ENCODE results near the gene NOTUM. TPM values are rescaled to one million over a fixed set of nuclear protein-coding genes. Genes with fewer than 3 reads are reported as not detected.

NOTUM gene
- total and polyA plus RNA-seq, 2 of the 4 experiments (the other 2 are of a cell fraction), result 0.05 TPM; not detected in 1

DNA sequence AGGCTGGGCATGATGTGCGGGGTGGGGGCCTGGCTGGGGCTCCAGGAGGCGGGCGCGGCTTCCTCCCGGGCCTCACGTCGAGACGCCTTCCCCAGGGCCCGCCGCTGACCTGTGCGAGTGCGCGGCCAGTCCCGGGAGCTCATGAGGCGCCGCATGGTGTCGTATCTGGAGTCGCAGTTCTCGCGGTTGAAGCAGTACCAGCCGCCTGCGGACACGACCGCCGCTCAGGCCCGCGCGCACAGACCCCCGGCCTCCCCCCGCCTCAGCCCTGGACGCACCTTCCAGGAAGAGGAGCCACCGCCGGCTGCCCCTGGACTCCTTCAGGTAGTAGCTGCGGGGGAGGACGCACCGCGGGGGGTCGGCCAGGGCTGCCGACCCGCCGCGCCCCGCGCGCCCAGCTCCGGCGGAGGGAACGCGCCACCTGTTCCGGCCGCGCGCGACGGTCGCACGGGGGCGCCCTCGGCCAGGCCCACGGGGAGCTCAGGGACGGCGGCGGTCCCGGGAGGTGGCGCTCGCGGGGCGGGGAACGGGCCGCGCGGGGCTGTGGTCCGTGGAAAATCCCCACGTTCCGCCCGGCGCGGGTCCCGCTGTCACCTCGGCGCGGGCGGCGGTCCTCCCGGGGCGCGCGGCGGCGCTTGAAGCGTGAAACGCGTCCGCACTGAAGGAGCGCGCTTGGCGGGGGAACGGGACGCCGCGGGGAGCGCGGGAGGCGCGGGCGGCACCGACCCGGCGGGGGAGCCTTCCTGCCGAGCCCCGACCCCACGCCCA is 1.4 kb downstream of the NOTUM start:
- H2AFZ ChIP-seq (replicated peaks; ENCODE audit: low read length, poor library complexity), result peak overlapping the region; percentile 92
- peak; percentile 90 for TF ChIP-seq RAD21 (IDR thresholded peaks at IDR 0.05; ENCODE audit: low read length)
- no peak for TF ChIP-seq CHD1 (IDR thresholded peaks at IDR 0.05; ENCODE audit: low read depth, low read length)
- no peak for TF ChIP-seq CEBPB (IDR thresholded peaks at IDR 0.05; ENCODE audit: low read depth, low read length)
- peak; percentile 99 for TF ChIP-seq CTCF (conservative IDR thresholded peaks at IDR 0.05; ENCODE audit: low read depth, low read length)
- peak; percentile 62; the same call in 1 of the 2 replicates for TF ChIP-seq MAZ (IDR thresholded peaks at IDR 0.05; ENCODE audit: borderline replicate concordance, low read depth, low read length)
- no peak for TF ChIP-seq RFX5 (IDR thresholded peaks at IDR 0.05; ENCODE audit: low read depth, low read length)
- TF ChIP-seq RCOR1 (IDR thresholded peaks at IDR 0.05; ENCODE audit: insufficient replicate concordance, low read length), result peak; percentile 75
- TF ChIP-seq BHLHE40 (IDR thresholded peaks at IDR 0.05; ENCODE audit: low read depth, low read length), result no peak
- TF ChIP-seq, protein P1, sequence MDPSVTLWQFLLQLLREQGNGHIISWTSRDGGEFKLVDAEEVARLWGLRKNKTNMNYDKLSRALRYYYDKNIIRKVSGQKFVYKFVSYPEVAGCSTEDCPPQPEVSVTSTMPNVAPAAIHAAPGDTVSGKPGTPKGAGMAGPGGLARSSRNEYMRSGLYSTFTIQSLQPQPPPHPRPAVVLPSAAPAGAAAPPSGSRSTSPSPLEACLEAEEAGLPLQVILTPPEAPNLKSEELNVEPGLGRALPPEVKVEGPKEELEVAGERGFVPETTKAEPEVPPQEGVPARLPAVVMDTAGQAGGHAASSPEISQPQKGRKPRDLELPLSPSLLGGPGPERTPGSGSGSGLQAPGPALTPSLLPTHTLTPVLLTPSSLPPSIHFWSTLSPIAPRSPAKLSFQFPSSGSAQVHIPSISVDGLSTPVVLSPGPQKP (IDR thresholded peaks at IDR 0.05; ENCODE audit: borderline replicate concordance, low read depth, low read length), result no peak
- TF ChIP-seq MXI1 (IDR thresholded peaks at IDR 0.05; ENCODE audit: borderline replicate concordance, low read depth, low read length), result no peak
- no peak for TF ChIP-seq POLR2A (IDR thresholded peaks at IDR 0.05; ENCODE audit: low read depth, low read length)
- no peak for TF ChIP-seq MAFK (IDR thresholded peaks at IDR 0.05; ENCODE audit: low read depth, low read length)
- TF ChIP-seq NFE2L2 (IDR thresholded peaks at IDR 0.05; ENCODE audit: low read depth, low read length), result no peak
- TF ChIP-seq SMC3 (IDR thresholded peaks at IDR 0.05; ENCODE audit: low read depth, low read length), result peak; percentile 91

More for the DNA sequence above, 1.4 kb downstream of the NOTUM start:
- H4K8ac ChIP-seq (ENCODE audit: low read depth in 2 of 2, low read length in 2 of 2), result no peak overlapping the region
- ChIA-PET CTCF (interaction anchor here (0.5 to 1.3 kb wide), 16 partner anchors 9 to 535 kb away, joined by 3 to 17 read pairs (median 4); partner anchors contain the start of genes CENPX, DCXR, LRRC45 and MYADML2), POLR2A (ENCODE audit: unreplicated experiment) (no interaction called here)
- 2% methylated on average over 56 of the region's 112 CpGs; no CpG with 5 or more reads in 1 of the 2 experiments for WGBS, 2 experiments (ENCODE audit: extremely low coverage in 2 of 2, insufficient read length in 1 of 2)
- no peak overlapping the region for H2BK15ac ChIP-seq (ENCODE audit: low read depth, low read length)
- H3K4me1 ChIP-seq (ENCODE audit: control insufficient read depth, insufficient read depth, low read length), result no peaks in the 10 kb centered on the region
- H3K4ac ChIP-seq (ENCODE audit: low read depth, low read length), result no peak overlapping the region
- H3K27me3 ChIP-seq (ENCODE audit: control insufficient read depth, insufficient read depth, low read length), result peaks cover 50% of the 10 kb centered on the region
- ATAC-seq (ENCODE audit: low read depth), result peak; percentile 91
- no peaks in the 10 kb centered on the region for H3K36me3 ChIP-seq (ENCODE audit: control insufficient read depth, insufficient read depth, low read length)
- no peak overlapping the region for H3K27ac ChIP-seq (ENCODE audit: insufficient read depth, low read length)
- H3K9ac ChIP-seq (ENCODE audit: low read depth, low read length), result no peak overlapping the region
- H2BK20ac ChIP-seq (ENCODE audit: low read depth, low read length), result no peak overlapping the region
- dilution Hi-C loops (cut with HindIII; ENCODE audit: low sequenced_read_pairs, unreplicated experiment), result no loop called here
- no peaks in the 10 kb centered on the region for H4K20me1 ChIP-seq (ENCODE audit: insufficient read depth, low read length)
- no peaks in the 10 kb centered on the region for H3K79me1 ChIP-seq (ENCODE audit: low read depth in 1 of 2, low read length in 2 of 2)
- peak overlapping the region; percentile 21 for H3K4me3 ChIP-seq (ENCODE audit: insufficient read depth, low read depth, low read length)
- H2BK5ac ChIP-seq (ENCODE audit: low read depth, low read length, poor library complexity, severe bottlenecking), result no peak overlapping the region
- H3K56ac ChIP-seq (ENCODE audit: extremely low read depth, insufficient read depth, low read length), result no peak overlapping the region
- H2AK9ac ChIP-seq (replicated peaks; ENCODE audit: low read depth, low read length, poor library complexity), result peak overlapping the region; percentile 78
- no peak overlapping the region for H4K5ac ChIP-seq (ENCODE audit: low read depth, low read length)
- no TSS peak for BruUV-seq (replicated peaks)
- H3K18ac ChIP-seq (ENCODE audit: low read depth, low read length), result no peak overlapping the region
- in situ Hi-C loops (cut with MboI; ENCODE audit: low sequenced_read_pairs), result no loop called here
- H3K4me2 ChIP-seq (ENCODE audit: low read depth, low read length), result peak overlapping the region; percentile 15; the same call in 1 of the 2 replicates
- H3K23ac ChIP-seq (ENCODE audit: low read depth, low read length), result no peak overlapping the region
- no peak overlapping the region for H4K91ac ChIP-seq (ENCODE audit: insufficient read depth, low read depth, low read length)
- no peak overlapping the region for H2BK120ac ChIP-seq (ENCODE audit: low read depth, low read length)
- peak; percentile 24 for DNase-seq
- intact Hi-C loops (cut with micrococcal nuclease), result loop anchor here (1.0 to 10.0 kb wide), 2 partner anchors 62 to 195 kb away; no protein-coding TSS in a partner anchor
- H3K9me3 ChIP-seq (ENCODE audit: control insufficient read depth, insufficient read depth, low read length), result no peaks in the 10 kb centered on the region
- no peak overlapping the region for H3K14ac ChIP-seq (replicated peaks; ENCODE audit: low read depth, low read length)
- H2AK5ac ChIP-seq (ENCODE audit: low read depth, low read length), result no peak overlapping the region
- no peaks in the 10 kb centered on the region for H3K9me1 ChIP-seq (ENCODE audit: insufficient read depth, low read length)
